Tibial nerve (tissue), 3 donors: Measurements from ENCODE around the gene ST3GAL3.

Source experiments
- CTCF ChIP-seq, 5 experiments: fragments of 200-600 bp in 3 of 5; fragments of 450-650 bp in 2 of 5; sonication (generic) in 3 of 5; IDR thresholded peaks; one replicate each; pipeline ENCODE4 v1.5.1; 2016 to 2019; ENCODE audit warnings: antibody characterized with exemption in 5 of 5, mild to moderate bottlenecking in 3 of 5, moderate library complexity in 2 of 5
- POLR2A ChIP-seq, 2 donors: fragments of 450-650 bp; IDR thresholded peaks; one replicate each; pipeline ENCODE4 v1.6.1; 2017; ENCODE audit warnings: antibody characterized with exemption in 2 of 2, mild to moderate bottlenecking in 2 of 2, moderate library complexity in 2 of 2

- TF ChIP-seq POLR2A (IDR thresholded peaks at IDR 0.05) (no peak), CTCF (IDR thresholded peaks at IDR 0.05) (no peak)
Measured at GRCh38 chr1:43687301-43688108, 19.8 kb upstream of the ST3GAL3 start.
